ENCODE measurements around the gene MYO7A.

Gene MYO7A

DNA sequence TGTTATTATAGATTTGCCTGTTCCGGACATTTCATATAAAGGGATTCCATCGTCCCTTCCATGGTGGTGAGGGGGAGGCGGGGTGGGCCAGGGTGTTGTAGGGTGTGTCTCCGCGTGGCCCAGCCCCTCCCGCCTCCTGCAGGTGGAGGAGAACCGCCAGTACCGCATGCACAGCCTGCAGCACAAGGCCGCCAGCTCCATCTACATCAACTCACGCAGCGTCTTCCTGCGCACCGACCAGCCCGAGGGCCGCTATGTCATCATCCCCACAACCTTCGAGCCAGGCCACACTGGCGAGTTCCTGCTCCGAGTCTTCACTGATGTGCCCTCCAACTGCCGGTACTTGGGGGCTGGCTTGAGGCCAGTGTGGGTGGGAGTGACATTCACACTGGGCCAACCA lies 7.5 kb upstream of the MYO7A start:
- no peak for DNase-seq (ENCODE audit: low spot score)
- TF ChIP-seq, protein P1, sequence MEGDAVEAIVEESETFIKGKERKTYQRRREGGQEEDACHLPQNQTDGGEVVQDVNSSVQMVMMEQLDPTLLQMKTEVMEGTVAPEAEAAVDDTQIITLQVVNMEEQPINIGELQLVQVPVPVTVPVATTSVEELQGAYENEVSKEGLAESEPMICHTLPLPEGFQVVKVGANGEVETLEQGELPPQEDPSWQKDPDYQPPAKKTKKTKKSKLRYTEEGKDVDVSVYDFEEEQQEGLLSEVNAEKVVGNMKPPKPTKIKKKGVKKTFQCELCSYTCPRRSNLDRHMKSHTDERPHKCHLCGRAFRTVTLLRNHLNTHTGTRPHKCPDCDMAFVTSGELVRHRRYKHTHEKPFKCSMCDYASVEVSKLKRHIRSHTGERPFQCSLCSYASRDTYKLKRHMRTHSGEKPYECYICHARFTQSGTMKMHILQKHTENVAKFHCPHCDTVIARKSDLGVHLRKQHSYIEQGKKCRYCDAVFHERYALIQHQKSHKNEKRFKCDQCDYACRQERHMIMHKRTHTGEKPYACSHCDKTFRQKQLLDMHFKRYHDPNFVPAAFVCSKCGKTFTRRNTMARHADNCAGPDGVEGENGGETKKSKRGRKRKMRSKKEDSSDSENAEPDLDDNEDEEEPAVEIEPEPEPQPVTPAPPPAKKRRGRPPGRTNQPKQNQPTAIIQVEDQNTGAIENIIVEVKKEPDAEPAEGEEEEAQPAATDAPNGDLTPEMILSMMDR (IDR thresholded peaks at IDR 0.05; ENCODE audit: extremely low read depth, missing control alignments): no peak

DNA sequence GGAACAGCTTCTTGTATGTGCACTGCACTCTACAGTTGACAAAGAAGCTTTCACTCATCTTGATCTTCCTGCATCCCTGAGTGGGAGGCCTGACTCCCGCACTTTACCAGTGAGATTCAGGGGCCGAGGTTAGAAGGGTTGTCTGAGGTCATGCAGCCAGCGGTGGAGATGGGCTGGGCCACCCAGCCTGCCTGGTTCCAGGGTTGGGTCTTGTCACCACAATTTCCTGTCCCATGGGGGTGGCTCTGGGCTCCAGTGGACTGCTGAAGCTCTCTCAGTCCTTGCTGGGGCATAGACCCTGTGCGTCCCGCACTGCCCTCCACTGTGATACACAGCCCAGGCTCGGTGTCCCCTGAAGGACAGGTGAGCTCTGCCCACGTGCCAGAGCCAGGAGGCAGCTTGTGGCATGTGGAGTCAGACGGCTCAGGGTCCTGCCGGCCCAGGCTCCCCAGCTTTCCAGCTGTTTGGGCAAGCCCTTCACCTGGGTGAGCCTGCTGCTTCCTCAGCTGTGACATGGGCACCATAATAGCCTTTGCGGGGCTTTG lies 6.9 kb upstream of the MYO7A start:
- TF ChIP-seq, protein P1 (IDR thresholded peaks at IDR 0.05; ENCODE audit: extremely low read depth, missing control alignments): no peak
- no peak for DNase-seq (ENCODE audit: low spot score)

DNA sequence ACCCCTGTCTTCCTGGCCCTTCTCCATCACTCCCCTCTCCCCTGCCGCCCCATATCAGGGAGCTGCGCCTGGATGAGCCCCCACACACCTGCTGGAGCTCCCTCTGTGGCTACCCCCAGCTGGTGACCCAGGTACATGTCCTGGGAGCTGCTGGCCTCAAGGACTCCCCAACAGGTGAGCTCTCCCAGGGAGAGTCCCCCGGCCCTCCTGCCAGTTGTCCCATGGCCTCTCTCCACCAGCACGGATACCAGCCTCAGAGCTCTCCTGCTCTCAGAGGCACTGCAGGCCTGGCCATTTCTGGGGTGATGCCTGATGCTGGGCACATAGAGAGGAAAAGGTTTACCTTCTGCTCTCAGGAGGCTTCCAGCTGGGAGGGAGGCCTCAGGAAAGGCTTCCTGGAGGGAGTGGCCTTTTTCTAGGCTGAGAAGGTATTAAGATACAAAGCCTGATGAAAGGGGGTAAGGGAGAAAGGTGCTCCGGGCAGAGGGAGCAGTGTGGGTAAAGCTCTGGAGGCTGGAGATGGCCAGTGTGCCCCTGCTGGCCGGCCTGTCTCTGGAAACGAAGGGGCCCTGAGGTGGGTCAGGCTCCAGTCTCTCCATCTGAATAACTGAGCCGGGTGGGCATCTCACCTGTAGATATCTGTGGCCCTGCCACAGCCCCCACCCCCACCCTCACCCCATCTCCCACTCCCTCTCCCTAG lies 6.0 kb upstream of the MYO7A start:
- no peak for DNase-seq (ENCODE audit: low spot score)
- TF ChIP-seq, protein P1 (IDR thresholded peaks at IDR 0.05; ENCODE audit: extremely low read depth, missing control alignments): no peak

DNA sequence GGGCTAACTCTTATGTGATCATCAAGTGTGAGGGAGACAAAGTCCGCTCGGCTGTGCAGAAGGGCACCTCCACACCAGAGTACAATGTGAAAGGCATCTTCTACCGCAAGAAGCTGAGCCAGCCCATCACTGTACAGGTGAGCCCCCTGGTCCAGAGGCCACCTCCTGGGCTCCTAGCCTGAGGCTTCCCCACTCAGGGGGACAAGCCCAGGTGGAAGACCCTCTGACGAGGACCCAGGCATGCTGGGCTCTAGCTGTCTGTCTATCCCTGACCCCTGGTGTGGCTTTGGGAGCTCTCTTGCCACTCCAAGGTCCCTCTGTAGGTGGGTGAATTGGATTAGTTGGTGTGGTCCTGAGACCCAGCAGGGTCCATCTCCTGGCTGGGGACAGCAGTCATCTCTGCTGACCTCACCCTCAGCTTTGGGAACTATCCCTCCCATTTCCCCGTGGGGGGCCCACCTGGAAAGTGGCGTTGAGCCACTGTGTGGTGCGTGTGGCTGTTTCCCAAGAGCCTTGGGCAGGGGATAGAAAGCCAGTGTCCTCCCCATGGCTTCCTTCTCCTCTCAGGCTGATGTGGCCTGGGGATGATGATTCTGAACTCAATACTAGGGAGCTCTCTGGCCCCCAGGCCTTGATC lies 5.4 kb upstream of the MYO7A start:
- no peak for DNase-seq (ENCODE audit: low spot score)
- TF ChIP-seq, protein P1 (IDR thresholded peaks at IDR 0.05; ENCODE audit: extremely low read depth, missing control alignments): no peak

DNA sequence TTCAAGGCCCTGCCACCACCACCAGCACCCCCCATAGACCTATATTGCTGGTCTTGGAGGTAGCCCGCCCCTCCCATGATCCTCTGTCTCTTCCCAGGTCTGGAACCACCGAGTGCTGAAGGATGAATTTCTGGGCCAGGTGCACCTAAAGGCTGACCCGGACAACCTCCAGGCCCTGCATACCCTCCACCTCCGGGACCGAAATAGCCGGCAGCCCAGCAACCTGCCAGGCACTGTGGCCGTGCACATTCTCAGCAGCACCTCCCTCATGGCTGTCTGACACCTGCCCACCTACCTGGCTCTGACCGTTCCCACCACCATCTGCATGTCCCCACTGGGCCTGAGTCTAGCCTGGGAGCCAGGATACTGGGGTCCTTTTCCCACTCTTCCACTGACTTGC lies 4.5 kb upstream of the MYO7A start:
- TF ChIP-seq, protein P1 (IDR thresholded peaks at IDR 0.05; ENCODE audit: extremely low read depth, missing control alignments): no peak
- no peak for DNase-seq (ENCODE audit: low spot score)

DNA sequence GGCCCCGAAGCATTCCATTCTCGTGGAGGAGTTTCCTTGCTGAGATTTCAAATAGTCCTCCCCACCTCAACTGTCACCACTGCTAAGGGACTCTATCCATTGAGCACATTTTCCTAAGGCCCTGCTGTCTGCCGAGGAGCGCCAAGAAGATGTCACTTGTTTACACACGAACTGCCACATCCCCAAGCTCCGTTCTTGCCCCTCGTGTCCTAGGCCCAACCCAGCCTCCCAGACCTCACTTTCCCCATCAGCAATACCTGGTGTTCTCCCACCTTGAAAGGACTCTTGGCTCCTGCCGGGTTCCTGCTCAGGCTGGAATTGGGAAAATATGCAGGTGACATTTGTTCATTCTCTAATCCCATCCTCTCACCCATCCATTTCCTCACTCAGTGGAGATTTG lies 4.0 kb upstream of the MYO7A start:
- TF ChIP-seq, protein P1 (IDR thresholded peaks at IDR 0.05; ENCODE audit: extremely low read depth, missing control alignments): no peak
- DNase-seq (ENCODE audit: low spot score): no peak

DNA sequence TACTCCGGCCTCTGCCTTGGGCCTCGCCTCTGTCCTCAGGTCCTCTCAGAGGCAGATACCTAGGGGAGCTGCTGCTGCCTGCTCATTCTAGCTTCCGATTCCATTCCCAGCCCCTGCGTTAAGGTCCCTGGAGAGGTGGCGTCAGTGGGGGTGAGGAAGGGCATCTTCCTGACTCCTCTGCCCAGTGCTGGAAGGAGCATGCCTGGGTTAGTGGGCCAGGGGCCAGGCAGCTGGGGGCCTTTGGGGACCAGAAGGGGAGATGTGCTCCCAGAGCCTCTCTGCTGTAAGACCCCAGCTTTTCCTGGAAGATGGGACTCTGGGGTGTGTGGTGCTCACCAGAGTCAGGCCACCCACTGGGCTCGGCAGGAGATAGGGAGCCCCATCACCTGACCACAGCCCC lies 3.6 kb upstream of the MYO7A start:
- TF ChIP-seq, protein P1 (IDR thresholded peaks at IDR 0.05; ENCODE audit: extremely low read depth, missing control alignments): no peak
- DNase-seq (ENCODE audit: low spot score): no peak

All from GM20000 (cell line).